Measurements from ENCODE around the gene S100A11.
A peak's percentile ranks its signal among the peaks of the same experiment; 100 is the strongest.

S100A11 gene

DNA sequence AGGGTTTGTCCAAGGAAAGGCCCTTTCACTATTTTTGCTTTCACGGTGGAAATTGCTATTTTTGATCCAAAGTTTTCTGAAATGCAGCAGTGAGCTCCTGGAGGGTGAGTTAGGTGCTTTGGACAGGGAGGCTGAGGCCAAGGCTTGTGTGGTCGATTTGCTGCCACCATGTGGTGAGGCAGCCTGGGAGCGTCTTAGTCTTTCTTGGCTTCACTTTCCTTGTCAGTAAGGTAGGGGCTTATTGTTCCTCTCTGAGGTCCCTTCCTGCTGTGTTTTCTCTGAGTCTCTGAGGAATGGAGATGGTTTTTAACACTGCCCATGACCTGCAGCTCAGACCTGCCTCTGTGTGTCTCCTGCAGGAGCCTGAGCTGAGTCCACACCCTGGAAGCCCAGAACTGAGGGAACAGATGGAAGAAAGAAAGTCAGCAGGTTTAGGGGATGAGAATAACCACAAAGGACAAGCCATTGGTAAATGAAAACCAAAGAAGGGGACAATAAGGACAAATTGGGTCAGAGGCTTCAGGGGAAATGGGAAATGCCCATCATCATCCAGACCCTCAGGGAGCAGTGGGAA, 23.1 kb downstream of the S100A11 start:
- H3K27ac ChIP-seq (ENCODE audit: low read length), result no peak overlapping the region
- H3K9me3 ChIP-seq (ENCODE audit: insufficient read depth, low read length), result no peaks in the 10 kb centered on the region
- H3K27me3 ChIP-seq (ENCODE audit: low read depth, low read length), result peaks cover 37% of the 10 kb centered on the region
- no peaks in the 10 kb centered on the region for H4K20me1 ChIP-seq (ENCODE audit: insufficient read depth, low read length)
- H3K4me2 ChIP-seq (ENCODE audit: low read length), result peak overlapping the region; percentile 21; the same call in 1 of the 2 replicates
- H3K4me1 ChIP-seq (ENCODE audit: low read length), result peaks cover 6% of the 10 kb centered on the region; the same call in 1 of the 2 replicates
- no peaks in the 10 kb centered on the region for H3K36me3 ChIP-seq (replicated peaks; ENCODE audit: low read depth, low read length)
- no peaks in the 10 kb centered on the region for H3K79me2 ChIP-seq (ENCODE audit: low read length)
- H2AFZ ChIP-seq (ENCODE audit: low read depth, low read length), result 0 out of 2 replicates have a peak overlapping the region, but pooled peaks have one; percentile 57
- no peak overlapping the region for H3K9ac ChIP-seq (ENCODE audit: low read length)
- H3K4me3 ChIP-seq (ENCODE audit: low read length), result no peak overlapping the region
- TF ChIP-seq CTCF (IDR thresholded peaks at IDR 0.05; ENCODE audit: low read depth, low read length) (peak; percentile 88), EZH2phosphoT487 (IDR thresholded peaks at IDR 0.05; ENCODE audit: low read depth) (no peak)

- Histone ChIP-seq H3K4me1 (ENCODE audit: low read length) (peaks cover 6% of the 10 kb centered on the region; the same call in 1 of the 2 replicates), H2AFZ (ENCODE audit: low read depth, low read length) (no peak overlapping the region), H3K9ac (ENCODE audit: low read length) (no peak overlapping the region)
These were observed 27.1 kb downstream of the S100A11 start for GRCh38 chr1:152009691-152010090.

GRCh38 chr1:152007047-152007446, 29.8 kb downstream of the S100A11 start:
- H3K4me3 ChIP-seq (ENCODE audit: low read length), result no peak overlapping the region
- no peak overlapping the region for H2AFZ ChIP-seq (ENCODE audit: low read depth, low read length)
- no peak overlapping the region for H3K9ac ChIP-seq (ENCODE audit: low read length)
- peaks cover 57% of the 10 kb centered on the region for H3K27me3 ChIP-seq (ENCODE audit: low read depth, low read length)
- H3K4me1 ChIP-seq (ENCODE audit: low read length), result peaks cover 5% of the 10 kb centered on the region; the same call in 1 of the 2 replicates
- no peaks in the 10 kb centered on the region for H3K36me3 ChIP-seq (replicated peaks; ENCODE audit: low read depth, low read length)
- no peaks in the 10 kb centered on the region for H4K20me1 ChIP-seq (ENCODE audit: insufficient read depth, low read length)
- TF ChIP-seq EZH2phosphoT487 (IDR thresholded peaks at IDR 0.05; ENCODE audit: low read depth) (no peak), CTCF (IDR thresholded peaks at IDR 0.05; ENCODE audit: low read depth, low read length) (no peak)
- H3K4me2 ChIP-seq (ENCODE audit: low read length), result no peak overlapping the region
- H3K27ac ChIP-seq (ENCODE audit: low read length), result no peak overlapping the region
- no peaks in the 10 kb centered on the region for H3K9me3 ChIP-seq (ENCODE audit: insufficient read depth, low read length)
- H3K79me2 ChIP-seq (ENCODE audit: low read length), result no peaks in the 10 kb centered on the region

More at GRCh38 chr1:152009691-152010090, 27.1 kb downstream of the S100A11 start:
- Histone ChIP-seq H3K4me2 (ENCODE audit: low read length) (no peak overlapping the region), H4K20me1 (ENCODE audit: insufficient read depth, low read length) (no peaks in the 10 kb centered on the region), H3K36me3 (replicated peaks; ENCODE audit: low read depth, low read length) (no peaks in the 10 kb centered on the region), H3K27ac (ENCODE audit: low read length) (no peak overlapping the region), H3K27me3 (ENCODE audit: low read depth, low read length) (peaks cover 42% of the 10 kb centered on the region), H3K9me3 (ENCODE audit: insufficient read depth, low read length) (no peaks in the 10 kb centered on the region), H3K4me3 (ENCODE audit: low read length) (no peak overlapping the region), H3K79me2 (ENCODE audit: low read length) (no peaks in the 10 kb centered on the region)
- TF ChIP-seq EZH2phosphoT487 (IDR thresholded peaks at IDR 0.05; ENCODE audit: low read depth) (no peak), CTCF (IDR thresholded peaks at IDR 0.05; ENCODE audit: low read depth, low read length) (no peak)

DNA sequence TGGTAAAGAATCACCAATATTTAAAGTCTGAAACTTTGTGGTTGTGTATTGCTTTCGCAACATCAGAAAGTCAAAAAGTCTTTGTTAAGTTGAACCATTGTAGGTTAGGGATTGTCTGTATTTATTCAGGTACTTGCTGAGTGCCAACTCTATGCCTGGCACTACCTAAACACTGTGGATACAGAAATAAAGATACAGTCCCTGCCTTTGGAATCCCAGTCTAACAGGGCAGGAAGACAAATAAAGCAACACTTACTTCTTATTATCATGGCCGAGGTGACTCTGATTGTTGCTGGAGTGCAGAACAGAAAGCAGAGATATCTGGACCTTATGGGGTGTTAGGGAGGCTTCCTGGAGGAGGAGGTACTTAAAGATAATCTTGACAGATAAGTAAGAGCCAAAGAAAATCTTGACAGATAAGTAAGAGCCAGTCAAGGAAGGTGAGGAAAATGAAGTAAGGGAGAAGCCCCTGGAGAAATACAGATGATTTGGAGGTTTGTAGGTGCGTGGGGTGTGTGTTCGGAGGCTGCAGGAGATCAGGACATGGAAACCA, 31.4 kb downstream of the S100A11 start:
- TF ChIP-seq CTCF (IDR thresholded peaks at IDR 0.05; ENCODE audit: low read depth, low read length) (no peak), EZH2phosphoT487 (IDR thresholded peaks at IDR 0.05; ENCODE audit: low read depth) (no peak)
- Histone ChIP-seq H3K36me3 (replicated peaks; ENCODE audit: low read depth, low read length) (no peaks in the 10 kb centered on the region), H2AFZ (ENCODE audit: low read depth, low read length) (no peak overlapping the region), H3K9me3 (ENCODE audit: insufficient read depth, low read length) (no peaks in the 10 kb centered on the region), H3K4me1 (ENCODE audit: low read length) (peaks cover 12% of the 10 kb centered on the region), H3K79me2 (ENCODE audit: low read length) (no peaks in the 10 kb centered on the region), H3K4me3 (ENCODE audit: low read length) (no peak overlapping the region), H3K27me3 (ENCODE audit: low read depth, low read length) (peaks cover 57% of the 10 kb centered on the region), H3K27ac (ENCODE audit: low read length) (no peak overlapping the region), H3K9ac (ENCODE audit: low read length) (no peak overlapping the region), H3K4me2 (ENCODE audit: low read length) (no peak overlapping the region), H4K20me1 (ENCODE audit: insufficient read depth, low read length) (no peaks in the 10 kb centered on the region)

Data from OCI-LY3 (cell line).